ENCODE measurements around the gene MSH2. TPM values are rescaled to one million over a fixed set of nuclear protein-coding genes. Genes with fewer than 3 reads are reported as not detected.
"Not testable (repeated sequence)": the region's sequence is repeated elsewhere in the genome, so short reads cannot be mapped to it uniquely, and the experiment has no call there.

The MSH2 gene
- total RNA-seq, 1 donor from 2014 or later = 16.0 TPM

- Mint-ChIP-seq H3K9me3 (ENCODE audit: unreplicated experiment) (peaks cover 4% of the 10 kb centered on the region), H3K27me3 (ENCODE audit: low read depth, unreplicated experiment) (no peaks in the 10 kb centered on the region), H3K4me3 (ENCODE audit: unreplicated experiment) (no peak overlapping the region), H3K27ac (ENCODE audit: unreplicated experiment) (no peak overlapping the region), H3K4me1 (ENCODE audit: low read depth, unreplicated experiment) (peaks cover 2% of the 10 kb centered on the region), H3K36me3 (ENCODE audit: low read depth, unreplicated experiment) (peaks cover 6% of the 10 kb centered on the region)
- Histone ChIP-seq H2AFZ (ENCODE audit: low read depth, low read length) (no peak overlapping the region), H4K20me1 (ENCODE audit: insufficient read depth, low read length) (no peaks in the 10 kb centered on the region), H3K4me2 (ENCODE audit: low read length) (no peak overlapping the region), H3K36me3 (ENCODE audit: insufficient read depth, low read length) (peaks cover 15% of the 10 kb centered on the region), H3K27ac (ENCODE audit: low read depth, low read length) (no peak overlapping the region), H3K79me2 (ENCODE audit: insufficient read depth, low read length) (no peaks in the 10 kb centered on the region), H3K9ac (ENCODE audit: low read length) (no peak overlapping the region), H3K4me1 (ENCODE audit: insufficient read depth, low read length) (no peaks in the 10 kb centered on the region), H3K9me3 (ENCODE audit: insufficient read depth, low read depth, low read length) (no peaks in the 10 kb centered on the region), H3K27me3 (ENCODE audit: insufficient read depth, low read length) (no peaks in the 10 kb centered on the region), H3K4me3 (ENCODE audit: insufficient read depth, low read depth, low read length) (no peak overlapping the region)
- DNase-seq (ENCODE audit: low read depth) = peak; percentile 41
- TF ChIP-seq, protein P1, sequence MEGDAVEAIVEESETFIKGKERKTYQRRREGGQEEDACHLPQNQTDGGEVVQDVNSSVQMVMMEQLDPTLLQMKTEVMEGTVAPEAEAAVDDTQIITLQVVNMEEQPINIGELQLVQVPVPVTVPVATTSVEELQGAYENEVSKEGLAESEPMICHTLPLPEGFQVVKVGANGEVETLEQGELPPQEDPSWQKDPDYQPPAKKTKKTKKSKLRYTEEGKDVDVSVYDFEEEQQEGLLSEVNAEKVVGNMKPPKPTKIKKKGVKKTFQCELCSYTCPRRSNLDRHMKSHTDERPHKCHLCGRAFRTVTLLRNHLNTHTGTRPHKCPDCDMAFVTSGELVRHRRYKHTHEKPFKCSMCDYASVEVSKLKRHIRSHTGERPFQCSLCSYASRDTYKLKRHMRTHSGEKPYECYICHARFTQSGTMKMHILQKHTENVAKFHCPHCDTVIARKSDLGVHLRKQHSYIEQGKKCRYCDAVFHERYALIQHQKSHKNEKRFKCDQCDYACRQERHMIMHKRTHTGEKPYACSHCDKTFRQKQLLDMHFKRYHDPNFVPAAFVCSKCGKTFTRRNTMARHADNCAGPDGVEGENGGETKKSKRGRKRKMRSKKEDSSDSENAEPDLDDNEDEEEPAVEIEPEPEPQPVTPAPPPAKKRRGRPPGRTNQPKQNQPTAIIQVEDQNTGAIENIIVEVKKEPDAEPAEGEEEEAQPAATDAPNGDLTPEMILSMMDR (IDR thresholded peaks at IDR 0.05; ENCODE audit: insufficient read depth, low read depth, low read length) = no peak
- TF ChIP-seq EZH2 (IDR thresholded peaks at IDR 0.05; ENCODE audit: insufficient read depth, low read length) = no peak
- no peak for FAIRE-seq
Observed at GRCh38 chr2:47429795-47430194, 26.8 kb downstream of the MSH2 start.

GRCh38 chr2:47433006-47433405, 30.1 kb downstream of the MSH2 start:
- not testable (repeated sequence) for H3K4me1 Mint-ChIP-seq (ENCODE audit: low read depth, unreplicated experiment); H3K4me2 ChIP-seq (ENCODE audit: low read length); H3K9ac ChIP-seq (ENCODE audit: low read length); H2AFZ ChIP-seq (ENCODE audit: low read depth, low read length); H3K4me3 ChIP-seq (ENCODE audit: insufficient read depth, low read depth, low read length); H3K9me3 Mint-ChIP-seq (ENCODE audit: unreplicated experiment); H3K36me3 Mint-ChIP-seq (ENCODE audit: low read depth, unreplicated experiment); DNase-seq (ENCODE audit: low read depth); H3K27ac ChIP-seq (ENCODE audit: low read depth, low read length); H3K27ac Mint-ChIP-seq (ENCODE audit: unreplicated experiment); FAIRE-seq; H3K79me2 ChIP-seq (ENCODE audit: insufficient read depth, low read length); H3K4me3 Mint-ChIP-seq (ENCODE audit: unreplicated experiment); H3K9me3 ChIP-seq (ENCODE audit: insufficient read depth, low read depth, low read length); H3K27me3 ChIP-seq (ENCODE audit: insufficient read depth, low read length); H4K20me1 ChIP-seq (ENCODE audit: insufficient read depth, low read length); H3K4me1 ChIP-seq (ENCODE audit: insufficient read depth, low read length); H3K27me3 Mint-ChIP-seq (ENCODE audit: low read depth, unreplicated experiment)
- H3K36me3 ChIP-seq (ENCODE audit: insufficient read depth, low read length) = peaks cover 18% of the 10 kb centered on the region

GRCh38 chr2:47433445-47433844, 30.5 kb downstream of the MSH2 start:
- not testable (repeated sequence) for H3K4me3 Mint-ChIP-seq (ENCODE audit: unreplicated experiment); H3K4me3 ChIP-seq (ENCODE audit: insufficient read depth, low read depth, low read length); H4K20me1 ChIP-seq (ENCODE audit: insufficient read depth, low read length); H3K79me2 ChIP-seq (ENCODE audit: insufficient read depth, low read length); H3K27me3 ChIP-seq (ENCODE audit: insufficient read depth, low read length); H3K4me1 Mint-ChIP-seq (ENCODE audit: low read depth, unreplicated experiment); H3K27me3 Mint-ChIP-seq (ENCODE audit: low read depth, unreplicated experiment); DNase-seq (ENCODE audit: low read depth); H3K4me1 ChIP-seq (ENCODE audit: insufficient read depth, low read length); H2AFZ ChIP-seq (ENCODE audit: low read depth, low read length); H3K36me3 Mint-ChIP-seq (ENCODE audit: low read depth, unreplicated experiment); H3K4me2 ChIP-seq (ENCODE audit: low read length); FAIRE-seq; H3K27ac ChIP-seq (ENCODE audit: low read depth, low read length); H3K9me3 Mint-ChIP-seq (ENCODE audit: unreplicated experiment); H3K27ac Mint-ChIP-seq (ENCODE audit: unreplicated experiment); H3K9ac ChIP-seq (ENCODE audit: low read length); H3K9me3 ChIP-seq (ENCODE audit: insufficient read depth, low read depth, low read length)
- peaks cover 18% of the 10 kb centered on the region for H3K36me3 ChIP-seq (ENCODE audit: insufficient read depth, low read length)

DNA sequence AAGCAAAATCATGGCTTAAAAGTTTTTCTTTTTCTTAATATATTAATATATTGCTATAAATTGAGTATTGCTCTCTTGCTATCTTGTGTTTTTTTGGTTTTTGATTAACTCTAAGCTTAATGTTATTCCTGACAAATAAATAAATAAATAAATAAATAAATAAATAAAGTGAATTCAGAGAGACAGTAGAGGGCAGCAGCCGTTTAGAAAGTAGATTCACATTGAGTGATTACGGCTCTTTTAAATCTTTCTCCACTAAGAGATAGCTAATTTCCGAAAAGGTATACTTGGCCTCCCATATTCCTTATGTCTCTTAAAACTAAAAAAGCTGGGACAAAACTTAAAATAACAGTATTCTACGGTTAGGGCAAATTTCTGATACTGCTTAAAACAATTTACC, 34.3 kb downstream of the MSH2 start:
- Histone ChIP-seq H4K20me1 (ENCODE audit: insufficient read depth, low read length) (peaks cover 7% of the 10 kb centered on the region), H3K9me3 (ENCODE audit: insufficient read depth, low read depth, low read length) (no peaks in the 10 kb centered on the region), H2AFZ (ENCODE audit: low read depth, low read length) (no peak overlapping the region), H3K36me3 (ENCODE audit: insufficient read depth, low read length) (peaks cover 3% of the 10 kb centered on the region), H3K27me3 (ENCODE audit: insufficient read depth, low read length) (no peaks in the 10 kb centered on the region), H3K79me2 (ENCODE audit: insufficient read depth, low read length) (no peaks in the 10 kb centered on the region), H3K4me3 (ENCODE audit: insufficient read depth, low read depth, low read length) (no peak overlapping the region), H3K4me2 (ENCODE audit: low read length) (no peak overlapping the region), H3K27ac (ENCODE audit: low read depth, low read length) (no peak overlapping the region), H3K9ac (ENCODE audit: low read length) (no peak overlapping the region), H3K4me1 (ENCODE audit: insufficient read depth, low read length) (no peaks in the 10 kb centered on the region)
- TF ChIP-seq, protein P1 (IDR thresholded peaks at IDR 0.05; ENCODE audit: insufficient read depth, low read depth, low read length) = peak; percentile 5
- no peak for TF ChIP-seq EZH2 (IDR thresholded peaks at IDR 0.05; ENCODE audit: insufficient read depth, low read length)
- Mint-ChIP-seq H3K4me1 (ENCODE audit: low read depth, unreplicated experiment) (no peaks in the 10 kb centered on the region), H3K27ac (ENCODE audit: unreplicated experiment) (no peak overlapping the region), H3K36me3 (ENCODE audit: low read depth, unreplicated experiment) (peaks cover 2% of the 10 kb centered on the region), H3K9me3 (ENCODE audit: unreplicated experiment) (peaks cover 2% of the 10 kb centered on the region), H3K4me3 (ENCODE audit: unreplicated experiment) (no peak overlapping the region), H3K27me3 (ENCODE audit: low read depth, unreplicated experiment) (no peaks in the 10 kb centered on the region)
- DNase-seq (ENCODE audit: low read depth) (peak; percentile 13), FAIRE-seq (no peak)

Measured in astrocyte (in vitro differentiated cells and primary cell).